ENCODE data around the gene KLRG1.

KLRG1 gene

DNA sequence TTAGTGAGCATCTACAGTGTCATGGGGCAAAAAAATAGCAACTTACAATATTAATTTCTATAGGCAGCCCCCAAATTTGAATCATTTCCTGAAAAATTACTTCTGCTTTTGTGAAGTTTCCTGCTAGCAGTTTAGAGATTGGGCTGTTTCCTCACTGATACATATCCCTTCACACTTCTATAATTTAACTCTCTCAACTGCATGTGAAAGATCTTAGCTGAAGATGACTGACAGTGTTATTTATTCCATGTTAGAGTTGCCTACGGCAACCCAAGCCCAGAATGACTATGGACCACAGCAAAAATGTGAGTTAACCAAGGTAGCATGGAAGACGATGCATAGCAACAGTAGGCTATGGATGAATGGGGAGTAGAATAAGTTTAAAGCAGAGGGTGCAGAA is at the start of gene KLRG1:
KLRG1 (plus strand) TSS at position 134 of the 400 bp plus-strand sequence; CDS start at position 224, 90 bp downstream.
- DNase-seq, result no peak

DNA sequence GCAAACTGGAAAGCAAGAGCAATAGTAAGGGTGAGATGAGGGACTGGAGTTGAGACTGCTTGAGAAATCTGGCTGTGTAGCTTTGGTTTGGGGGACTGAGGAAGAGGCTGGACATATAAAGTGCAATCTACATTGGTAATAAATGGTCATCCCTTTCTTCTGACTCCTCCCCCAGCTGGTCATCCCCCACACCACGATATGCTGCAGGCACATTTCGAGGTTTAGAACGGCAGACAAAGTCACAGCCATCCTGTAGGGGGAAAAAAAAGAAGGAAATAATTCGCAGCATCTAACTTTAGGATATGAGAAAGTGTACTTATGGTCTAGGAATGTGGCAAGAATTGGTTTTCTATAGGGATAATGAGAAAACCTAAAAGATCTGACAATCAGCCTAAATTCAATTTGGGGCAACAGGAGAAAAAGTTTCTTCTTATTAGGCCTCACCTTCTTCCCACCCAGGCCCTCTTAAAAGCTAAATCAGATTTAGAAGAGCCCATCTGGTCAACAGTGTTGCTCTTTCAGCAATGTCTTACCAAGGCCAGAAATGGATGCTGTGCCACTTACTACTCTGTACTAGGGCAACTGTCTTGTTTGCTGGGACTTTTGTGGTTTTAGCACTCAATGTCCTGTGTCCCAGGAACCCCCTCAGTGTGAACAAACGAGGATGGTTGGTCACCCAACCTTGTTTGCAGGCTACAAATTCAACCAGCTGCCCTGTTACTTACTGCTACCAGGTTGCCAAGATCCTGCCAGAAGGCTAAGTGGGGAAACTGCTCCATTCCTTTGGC is 47.5 kb upstream of the KLRG1 start:
- no peak for DNase-seq

DNA sequence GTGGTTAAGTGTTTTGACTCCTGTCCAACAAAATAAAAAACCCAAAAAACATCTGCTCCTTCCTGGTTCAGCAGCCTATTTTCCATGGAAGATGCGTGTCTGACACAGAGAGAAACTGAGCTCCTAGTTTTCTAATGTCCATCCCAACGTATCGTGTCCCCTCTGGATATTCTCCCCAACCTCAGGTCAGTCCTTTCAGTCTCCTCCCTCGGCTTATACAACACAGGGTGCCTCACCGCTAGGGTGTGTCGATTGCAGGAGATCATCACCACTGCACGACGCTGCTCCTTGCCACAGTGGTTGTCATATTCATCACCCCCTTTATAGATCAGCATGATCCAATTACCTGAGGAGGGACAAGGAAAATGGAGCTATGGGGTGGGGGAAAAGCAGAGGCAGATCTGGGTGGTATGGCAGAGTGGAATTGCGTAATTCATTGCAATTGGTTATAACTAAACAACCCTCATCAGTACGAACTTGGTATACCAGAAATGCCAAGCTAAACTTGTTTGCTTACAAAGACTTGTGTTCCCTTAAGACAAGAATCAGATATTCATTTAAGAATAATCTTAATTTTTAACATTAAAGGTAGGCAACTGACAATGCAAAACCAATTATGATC is 45.7 kb upstream of the KLRG1 start:
- no peak for DNase-seq

- no peak for DNase-seq
Measured at GRCh38 chr12:8946733-8947132, 42.6 kb upstream of the KLRG1 start.

GRCh38 chr12:8947737-8948136 is 41.6 kb upstream of the KLRG1 start:
- no peak for DNase-seq

GRCh38 chr12:8948701-8949341 is 40.5 kb upstream of the KLRG1 start:
- no peak for DNase-seq

- peak; percentile 97 for DNase-seq
Measured at GRCh38 chr12:8949342-8950220, 39.8 kb upstream of the KLRG1 start, which contains the start of gene M6PR. TSS of gene M6PR (minus strand) at chr12:8949645. CDS start at chr12:8946404, 3,241 bp downstream.

- DNase-seq, result no peak
Measured at GRCh38 chr12:8950221-8950527, 39.2 kb upstream of the KLRG1 start.

DNA sequence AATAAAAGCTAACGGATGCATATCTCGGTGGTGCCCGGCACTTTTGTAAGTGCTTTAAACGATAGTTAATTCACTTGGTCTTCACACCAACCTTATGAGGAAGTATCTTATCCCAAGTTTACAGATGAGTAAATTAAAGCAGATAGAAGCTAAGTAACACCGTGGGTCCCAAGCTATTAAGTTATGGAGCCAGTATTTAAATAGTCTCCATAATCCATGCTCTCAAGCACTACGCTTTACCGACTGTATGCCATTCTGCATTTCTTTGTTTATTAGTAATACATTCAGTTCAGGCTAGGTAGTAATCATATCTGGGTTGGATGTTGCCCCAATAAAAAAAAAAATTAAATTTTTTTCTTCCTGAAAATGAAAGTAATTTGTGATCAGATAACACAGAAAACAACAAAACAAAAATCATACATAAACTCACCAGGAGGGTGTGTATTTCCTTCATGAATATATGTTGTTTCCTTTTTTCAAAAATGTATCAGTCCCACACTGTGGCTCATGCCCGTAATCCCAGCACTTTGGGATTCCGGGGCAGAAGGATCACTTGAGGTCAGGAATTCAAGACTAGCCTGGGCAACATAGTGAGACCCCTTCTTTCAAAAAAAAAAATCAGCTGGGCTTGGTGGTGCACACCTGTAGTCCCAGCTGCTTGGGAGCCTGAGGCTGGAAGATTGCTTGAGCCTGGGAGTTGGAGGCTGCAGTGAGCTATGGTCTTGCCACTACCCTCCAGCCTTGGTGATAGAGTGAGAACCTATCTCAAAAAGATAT is 38.5 kb upstream of the KLRG1 start:
- DNase-seq, result no peak

DNA sequence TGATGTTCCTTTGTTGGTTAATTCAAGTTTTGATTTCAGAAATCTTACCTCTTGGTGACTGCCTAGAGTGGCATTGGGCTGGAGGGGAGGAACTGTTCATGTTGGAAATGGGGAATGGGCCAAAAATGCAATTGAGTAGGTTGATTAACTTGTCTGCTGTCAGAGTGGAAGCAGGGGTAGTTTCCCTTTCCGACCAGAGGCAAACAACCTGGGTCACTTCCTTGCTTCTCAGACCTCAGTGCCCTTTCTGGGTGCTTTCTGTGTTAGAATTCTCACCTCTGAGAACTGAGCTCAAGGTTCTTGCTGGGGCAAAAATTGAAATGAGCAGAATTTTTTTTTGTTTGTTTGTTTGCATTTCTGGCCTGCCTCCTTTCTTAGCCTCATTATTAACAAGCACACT is 37.6 kb upstream of the KLRG1 start:
- DNase-seq, result no peak

- DNase-seq, result peak; percentile 70
Measured at GRCh38 chr12:8953773-8954402, 35.5 kb upstream of the KLRG1 start.

DNA sequence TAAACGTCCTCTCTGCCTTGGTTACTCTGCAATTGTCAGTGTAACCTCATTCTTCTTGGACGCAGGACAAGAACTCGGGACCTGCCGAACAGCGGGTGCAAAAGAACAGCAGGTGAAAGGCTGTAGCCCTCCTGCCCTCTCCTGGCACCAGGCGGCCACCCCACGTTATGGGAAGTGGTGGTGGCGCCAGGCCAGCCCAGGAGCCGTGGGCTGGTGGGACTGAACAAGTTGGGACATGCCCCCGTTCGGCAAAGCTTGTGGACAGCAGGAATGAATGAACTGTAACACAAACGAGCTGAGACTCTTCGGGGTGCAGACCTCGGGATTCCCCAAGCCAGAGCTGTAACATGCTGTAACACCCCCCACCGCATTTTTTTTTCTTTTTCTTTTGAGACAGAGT is 33.3 kb upstream of the KLRG1 start:
- no peak for DNase-seq

DNA sequence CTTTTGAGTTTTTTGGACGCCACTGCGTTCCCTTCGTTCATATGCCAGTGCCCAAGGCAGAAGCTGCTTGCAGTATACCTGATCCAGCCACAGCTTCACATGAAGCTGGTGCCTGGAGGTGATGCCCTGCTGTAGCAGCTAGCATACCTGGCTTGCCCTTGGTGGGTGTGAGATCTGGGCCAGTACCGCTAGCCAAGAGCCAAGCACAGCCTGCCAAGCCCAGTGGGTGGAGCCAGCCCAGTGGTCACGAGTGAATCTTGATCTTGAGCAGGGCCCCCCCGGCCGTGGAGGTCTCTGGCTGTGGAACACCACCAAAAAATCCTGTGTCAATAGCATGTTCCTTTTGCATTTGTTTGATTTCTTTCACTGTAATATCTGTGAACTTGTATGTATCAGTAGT is 32.6 kb upstream of the KLRG1 start:
- no peak for DNase-seq

DNA sequence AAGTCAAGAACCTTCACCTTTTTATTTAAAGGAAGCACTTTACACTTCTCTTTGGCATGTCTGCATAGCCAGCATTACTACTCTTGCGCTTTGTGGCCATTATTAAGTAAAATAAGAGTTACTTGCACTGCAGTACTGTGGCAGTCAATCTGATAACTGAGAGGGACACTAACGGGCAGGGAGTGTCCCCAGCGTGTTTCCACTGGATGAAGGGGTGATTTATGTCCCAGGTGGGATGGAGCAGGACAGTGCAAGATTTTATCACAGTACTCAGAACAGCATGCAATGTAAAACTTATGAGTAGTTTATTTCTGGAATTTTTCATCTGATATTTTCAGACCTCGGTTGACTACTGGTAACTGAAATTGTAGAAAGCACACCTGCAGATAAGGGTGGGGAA is 31.8 kb upstream of the KLRG1 start:
- no peak for DNase-seq

GRCh38 chr12:8958066-8958465 is 31.3 kb upstream of the KLRG1 start:
- DNase-seq, result no peak

DNA sequence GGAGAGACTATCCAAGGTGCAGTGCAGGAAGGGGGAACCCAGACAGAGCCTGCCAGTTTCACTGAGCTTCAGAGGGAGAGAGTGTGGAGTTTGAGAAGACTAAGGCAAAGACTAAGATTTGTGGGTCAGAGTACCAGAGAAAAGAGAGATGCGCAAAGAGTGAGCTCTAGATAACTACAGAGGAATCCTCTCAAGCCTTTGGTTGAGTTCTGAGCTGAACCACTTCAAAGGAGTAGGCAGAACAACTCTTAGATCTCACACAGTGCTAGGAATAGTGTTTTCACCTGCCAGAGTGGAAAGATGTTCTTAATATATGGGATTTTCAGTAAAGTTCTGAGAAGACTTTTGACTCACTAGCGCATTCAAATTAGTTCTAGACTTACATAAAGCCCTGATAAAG is 29.2 kb upstream of the KLRG1 start:
- DNase-seq, result no peak

DNA sequence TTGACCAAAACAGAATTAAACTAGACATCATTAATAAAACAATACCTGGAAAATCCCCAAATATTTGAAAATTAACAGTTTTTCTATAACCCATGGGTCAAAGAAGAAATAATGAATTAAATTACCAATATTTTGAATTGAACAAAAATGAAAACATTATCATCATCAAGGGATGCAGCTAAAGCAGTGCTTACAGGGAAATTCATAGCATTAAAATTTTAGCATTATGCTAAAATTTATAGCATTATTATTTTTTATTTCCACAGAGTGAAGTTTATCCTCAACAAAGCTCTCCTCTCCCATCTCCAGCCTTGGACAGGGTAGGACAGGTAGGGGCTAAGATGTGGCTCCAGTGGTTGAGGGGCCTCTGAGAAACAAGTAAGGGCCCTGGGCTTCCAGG is 20.6 kb upstream of the KLRG1 start:
- DNase-seq, result no peak

- no peak for DNase-seq
Measured at GRCh38 chr12:8969861-8970411, 19.4 kb upstream of the KLRG1 start.

DNA sequence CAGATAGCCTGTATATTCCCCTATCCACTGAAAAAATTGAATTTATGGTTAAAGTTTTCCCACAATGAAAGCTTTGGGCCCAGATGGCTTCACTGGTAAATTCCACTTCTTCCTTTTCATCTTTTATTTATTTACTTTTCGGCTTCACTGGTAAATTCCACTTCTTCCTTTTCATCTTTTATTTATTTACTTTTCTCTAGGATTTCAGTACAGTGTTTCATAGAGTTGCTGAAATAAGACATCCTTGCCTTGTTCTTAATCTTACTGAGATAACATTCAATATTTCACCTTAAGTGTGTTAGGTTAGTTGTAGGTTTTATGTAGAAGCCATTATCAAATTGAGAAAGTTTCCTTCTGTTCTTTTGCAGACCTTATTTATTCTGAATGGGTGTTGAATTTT is 18.9 kb upstream of the KLRG1 start:
- DNase-seq, result no peak

GRCh38 chr12:8980137-8980536 is 9.2 kb upstream of the KLRG1 start:
- DNase-seq, result no peak

GRCh38 chr12:8985213-8985754 is 4.1 kb upstream of the KLRG1 start:
- no peak for DNase-seq
